H9 (cell line): Measurements from ENCODE around the gene USP12. TPM values are rescaled to one million over a fixed set of nuclear protein-coding genes. Genes with fewer than 3 reads are reported as not detected.

Experiments
- DNase-seq: peaks from one replicate; pipeline ENCODE4 v3.0.0-alpha.2; 2017
- H2AFZ ChIP-seq: one replicate; pipeline ENCODE4 v1.6.1; 2013; ENCODE audit warnings: mild to moderate bottlenecking, low read length, control low read depth, moderate library complexity
- H2AK5ac ChIP-seq: 2 replicates; pipeline ENCODE4 v1.6.1; 2013; ENCODE audit warnings: low read length, control low read depth, mixed read lengths; ENCODE audit not compliant: insufficient read length
- H2BK120ac ChIP-seq: one replicate; pipeline ENCODE4 v1.6.1; 2013; ENCODE audit warnings: low read depth, mild to moderate bottlenecking, low read length, control low read depth, inconsistent platforms; ENCODE audit not compliant: poor library complexity, severe bottlenecking
- H2BK12ac ChIP-seq: 2 replicates; pipeline ENCODE4 v1.6.1; 2013; ENCODE audit warnings: low read length, control low read depth, mixed read lengths, low read depth; ENCODE audit not compliant: insufficient read length
- H2BK15ac ChIP-seq: 2 replicates; pipeline ENCODE4 v1.6.1; 2013; ENCODE audit warnings: low read depth, low read length, control low read depth
- H2BK20ac ChIP-seq: one replicate; pipeline ENCODE4 v1.6.1; 2013; ENCODE audit warnings: low read depth, mild to moderate bottlenecking, low read length, control low read depth, inconsistent platforms; ENCODE audit not compliant: poor library complexity, severe bottlenecking
- H2BK5ac ChIP-seq: 2 replicates; pipeline ENCODE4 v1.6.1; 2013; ENCODE audit warnings: low read length, control low read depth, mixed read lengths; ENCODE audit not compliant: insufficient read length
- H3K14ac ChIP-seq: 2 replicates; pipeline ENCODE4 v1.6.1; 2013; ENCODE audit warnings: low read length, control low read depth; ENCODE audit not compliant: insufficient read depth
- H3K18ac ChIP-seq: 2 replicates; pipeline ENCODE4 v1.6.1; 2013; ENCODE audit warnings: low read depth, mild to moderate bottlenecking, mixed read lengths, low read length, control low read depth; ENCODE audit not compliant: insufficient read length
- H3K23ac ChIP-seq: 2 replicates; pipeline ENCODE4 v1.6.1; 2013; ENCODE audit warnings: low read length, control low read depth, mixed read lengths, low read depth; ENCODE audit not compliant: insufficient read length
- H3K23me2 ChIP-seq: 2 replicates; pipeline ENCODE4 v1.6.1; 2013; ENCODE audit warnings: low read depth, mild to moderate bottlenecking, mixed read lengths, low read length, control low read depth; ENCODE audit not compliant: insufficient read length, poor library complexity, severe bottlenecking
- H3K27ac ChIP-seq: 2 replicates; pipeline ENCODE4 v1.5.1; 2013; ENCODE audit warnings: low read length, control low read depth, mixed read lengths, low read depth; ENCODE audit not compliant: insufficient read length
- H3K27me3 ChIP-seq: 2 replicates; pipeline ENCODE4 v1.6.1; 2013; ENCODE audit warnings: low read length, control low read depth, inconsistent platforms; ENCODE audit not compliant: insufficient read depth
- H3K4ac ChIP-seq: 2 replicates; pipeline ENCODE4 v1.6.1; 2013; ENCODE audit warnings: low read depth, mild to moderate bottlenecking, control low read depth, inconsistent platforms, low read length, moderate library complexity
- H3K4me1 ChIP-seq: 2 replicates; pipeline ENCODE4 v1.6.1; 2013; ENCODE audit warnings: low read length, control low read depth, inconsistent platforms; ENCODE audit not compliant: insufficient read depth
- H3K4me2 ChIP-seq: 2 replicates; pipeline ENCODE4 v1.6.1; 2013; ENCODE audit warnings: low read length, control low read depth, mixed read lengths; ENCODE audit not compliant: insufficient read length, insufficient read depth
- H3K56ac ChIP-seq: 2 replicates; pipeline ENCODE4 v1.6.1; 2013; ENCODE audit warnings: low read depth, mild to moderate bottlenecking, mixed read lengths, low read length, control low read depth; ENCODE audit not compliant: insufficient read length
- H3K79me1 ChIP-seq: 2 replicates; pipeline ENCODE4 v1.6.1; 2013; ENCODE audit warnings: low read depth, mild to moderate bottlenecking, moderate library complexity, low read length, control low read depth, inconsistent platforms; ENCODE audit not compliant: insufficient read depth, poor library complexity, severe bottlenecking
- H3K79me2 ChIP-seq: 2 replicates; pipeline ENCODE4 v1.6.1; 2013; ENCODE audit warnings: low read length, control low read depth, inconsistent platforms; ENCODE audit not compliant: insufficient read depth
- H3K9ac ChIP-seq: 2 replicates; pipeline ENCODE4 v1.6.1; 2013; ENCODE audit warnings: low read length, control low read depth, mixed read lengths; ENCODE audit not compliant: insufficient read length; ENCODE audit errors: extremely low read depth
- H3K9me3 ChIP-seq: one replicate; pipeline ENCODE4 v1.6.1; 2013; ENCODE audit warnings: low read depth, low read length, inconsistent platforms; ENCODE audit not compliant: control insufficient read depth
- H3T11ph ChIP-seq: one replicate; pipeline ENCODE4 v1.6.1; 2013; ENCODE audit warnings: mild to moderate bottlenecking, low read length, control low read depth, inconsistent platforms
- H4K20me1 ChIP-seq: one replicate; pipeline ENCODE4 v1.6.1; 2013; ENCODE audit not compliant: control insufficient read depth, insufficient read length, insufficient read depth
- H4K5ac ChIP-seq: 2 replicates; pipeline ENCODE4 v1.6.1; 2013; ENCODE audit warnings: low read depth, mild to moderate bottlenecking, mixed read lengths, low read length, control low read depth; ENCODE audit not compliant: insufficient read length
- H4K8ac ChIP-seq: replicated peaks from 2 replicates; pipeline ENCODE4 v1.6.1; 2013; ENCODE audit warnings: low read length, control low read depth, mixed read lengths, low read depth; ENCODE audit not compliant: insufficient read length
- H4K91ac ChIP-seq: 2 replicates; pipeline ENCODE4 v1.6.1; 2013; ENCODE audit warnings: low read depth, mild to moderate bottlenecking, moderate library complexity, mixed read lengths, low read length, control low read depth; ENCODE audit not compliant: insufficient read length
- H3K27ac Mint-ChIP-seq, 3 experiments: 2 replicates in 2 of 3; 3 replicates in 1 of 3; pipeline ENCODE4 v1.8.0; 2020 to 2021; ENCODE audit warnings: mixed read lengths in 3 of 3, mild to moderate bottlenecking in 1 of 3, moderate library complexity in 1 of 3
- H3K27me3 Mint-ChIP-seq: 2 replicates; pipeline ENCODE4 v1.8.0; 2021; ENCODE audit warnings: low read depth, mild to moderate bottlenecking, moderate library complexity, mixed read lengths
- H3K36me3 Mint-ChIP-seq, 3 experiments: 2 replicates in 2 of 3; 3 replicates in 1 of 3; pipeline ENCODE4 v1.8.0; 2020 to 2021; ENCODE audit warnings: low read depth in 3 of 3, mixed read lengths in 3 of 3; ENCODE audit not compliant: insufficient read depth in 1 of 3
- H3K4me1 Mint-ChIP-seq, 2 experiments: 2 replicates each; pipeline ENCODE4 v1.8.0; 2020; ENCODE audit warnings: mixed read lengths in 2 of 2
- H3K4me3 Mint-ChIP-seq, 2 experiments: 2 replicates in 1 of 2; 3 replicates in 1 of 2; pipeline ENCODE4 v1.8.0; 2020 to 2021; ENCODE audit warnings: mild to moderate bottlenecking in 2 of 2, mixed read lengths in 2 of 2, moderate library complexity in 1 of 2
- H3K9me3 Mint-ChIP-seq, 2 experiments: 2 replicates in 1 of 2; 3 replicates in 1 of 2; pipeline ENCODE4 v1.8.0; 2020; ENCODE audit warnings: mild to moderate bottlenecking in 2 of 2, mixed read lengths in 2 of 2, moderate library complexity in 1 of 2
- WGBS: extraction: QIAGEN DNeasy Blood & Tissue Kit; methylation state at CpG from one replicate; pipeline ENCODE4 v1.1.7; 2013; ENCODE audit warnings: missing lambda C conversion rate, low lambda C conversion rate, mixed read lengths; ENCODE audit not compliant: insufficient read length; ENCODE audit errors: extremely low coverage; 5-methylcytosine and 5-hydroxymethylcytosine counted together
- total RNA-seq: library from RNA; stranded (reverse); gene quantifications from 2 replicates; pipeline ENCODE4 v1.2.1, GENCODE V29; 2021
- TF ChIP-seq, protein P1 (sequence below): fragments of 200-600 bp; sonication (generic); conservative IDR thresholded peaks from 3 replicates; pipeline ENCODE4 v1.8.0; 2021; ENCODE audit warnings: antibody characterized with exemption, mild to moderate bottlenecking

Gene USP12
- total RNA-seq, 1 experiment from 2014 or later = 24.8 TPM

DNA sequence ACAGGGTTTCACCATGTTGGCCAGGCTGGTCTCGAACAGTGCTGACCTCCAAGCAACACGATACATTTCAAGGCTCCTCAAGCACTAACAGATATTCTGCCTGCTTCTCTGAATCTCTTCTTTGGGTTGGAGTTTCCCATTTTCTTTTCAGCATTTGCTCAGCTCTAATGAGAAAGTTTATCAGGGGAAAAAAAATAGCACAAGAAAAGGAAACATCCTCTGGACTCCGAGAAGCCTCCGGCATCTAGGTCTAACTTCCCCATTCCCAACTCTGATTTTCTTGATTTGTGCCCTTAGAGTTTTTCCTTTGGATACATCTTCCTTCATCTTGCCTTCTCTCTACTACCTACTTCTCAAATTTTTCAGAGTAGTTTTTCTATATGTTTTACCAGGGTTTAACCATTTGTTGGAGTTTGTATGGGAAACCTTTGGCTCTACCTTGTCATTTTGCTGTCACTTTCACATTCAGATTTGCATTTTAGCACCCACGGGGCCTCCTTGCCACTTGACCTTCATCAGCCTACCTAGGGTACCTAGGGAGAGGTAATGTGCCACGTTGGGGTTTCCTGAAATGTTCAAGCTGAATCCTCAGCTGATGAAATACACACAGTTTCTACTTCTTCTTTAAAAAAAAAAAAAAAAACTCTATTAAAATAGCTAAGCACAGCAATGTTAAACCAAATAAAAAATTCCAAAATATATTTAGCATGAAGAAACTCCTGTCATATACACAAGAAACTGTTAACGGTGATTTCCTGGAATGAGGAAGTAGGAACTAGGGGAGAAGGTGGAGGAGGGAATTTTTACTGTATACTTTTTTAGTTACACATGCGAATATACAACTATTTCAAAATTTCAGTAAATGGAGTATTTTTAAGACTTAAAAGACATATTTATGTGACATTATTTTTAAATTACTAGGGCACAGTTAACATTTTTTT is 5.1 kb upstream of the USP12 start:
- no peak overlapping the region for H2BK20ac ChIP-seq
- no peak overlapping the region for H2BK15ac ChIP-seq
- Mint-ChIP-seq H3K36me3 (no peaks in the 10 kb centered on the region), H3K27ac (no peak overlapping the region; a peak in 1 of 7 replicates), H3K4me3 (no peak overlapping the region), H3K27me3 (peaks cover 1% of the 10 kb centered on the region; the same call in 1 of the 2 replicates), H3K4me1 (peaks cover 15 to 16% of the 10 kb centered on the region in 2 experiments), H3K9me3 (no peaks in the 10 kb centered on the region; a peak in 1 of 5 replicates)
- H3K4me2 ChIP-seq = no peak overlapping the region
- no peak overlapping the region for H3K4ac ChIP-seq
- no peak overlapping the region for H4K5ac ChIP-seq
- H3K9me3 ChIP-seq = no peaks in the 10 kb centered on the region
- TF ChIP-seq, protein P1, sequence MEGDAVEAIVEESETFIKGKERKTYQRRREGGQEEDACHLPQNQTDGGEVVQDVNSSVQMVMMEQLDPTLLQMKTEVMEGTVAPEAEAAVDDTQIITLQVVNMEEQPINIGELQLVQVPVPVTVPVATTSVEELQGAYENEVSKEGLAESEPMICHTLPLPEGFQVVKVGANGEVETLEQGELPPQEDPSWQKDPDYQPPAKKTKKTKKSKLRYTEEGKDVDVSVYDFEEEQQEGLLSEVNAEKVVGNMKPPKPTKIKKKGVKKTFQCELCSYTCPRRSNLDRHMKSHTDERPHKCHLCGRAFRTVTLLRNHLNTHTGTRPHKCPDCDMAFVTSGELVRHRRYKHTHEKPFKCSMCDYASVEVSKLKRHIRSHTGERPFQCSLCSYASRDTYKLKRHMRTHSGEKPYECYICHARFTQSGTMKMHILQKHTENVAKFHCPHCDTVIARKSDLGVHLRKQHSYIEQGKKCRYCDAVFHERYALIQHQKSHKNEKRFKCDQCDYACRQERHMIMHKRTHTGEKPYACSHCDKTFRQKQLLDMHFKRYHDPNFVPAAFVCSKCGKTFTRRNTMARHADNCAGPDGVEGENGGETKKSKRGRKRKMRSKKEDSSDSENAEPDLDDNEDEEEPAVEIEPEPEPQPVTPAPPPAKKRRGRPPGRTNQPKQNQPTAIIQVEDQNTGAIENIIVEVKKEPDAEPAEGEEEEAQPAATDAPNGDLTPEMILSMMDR = no peak
- H2BK5ac ChIP-seq = no peak overlapping the region
- no peak overlapping the region for H3K56ac ChIP-seq
- H4K8ac ChIP-seq = no peak overlapping the region
- H3K4me1 ChIP-seq = no peaks in the 10 kb centered on the region; the same call in 1 of the 2 replicates
- H3K18ac ChIP-seq = no peak overlapping the region
- no peak overlapping the region for H2AK5ac ChIP-seq
- H3K9ac ChIP-seq = no peak overlapping the region
- no peak overlapping the region for H3T11ph ChIP-seq
- no peak overlapping the region for H3K14ac ChIP-seq
- no peak overlapping the region for H2BK12ac ChIP-seq
- H3K23me2 ChIP-seq = peaks cover 5% of the 10 kb centered on the region
- no peak overlapping the region for H2AFZ ChIP-seq
- no peaks in the 10 kb centered on the region for H3K79me1 ChIP-seq
- H3K27ac ChIP-seq = no peak overlapping the region
- no peak overlapping the region for H3K23ac ChIP-seq
- no peak overlapping the region for H4K91ac ChIP-seq
- no peak for DNase-seq
- WGBS = no CpG with 5 or more reads among the region's 8 CpGs
- H4K20me1 ChIP-seq = no peaks in the 10 kb centered on the region
- H3K27me3 ChIP-seq = no peaks in the 10 kb centered on the region
- H2BK120ac ChIP-seq = no peak overlapping the region
- no peaks in the 10 kb centered on the region for H3K79me2 ChIP-seq
